SK-N-MC (cell line): Measurements from ENCODE around the gene TTC7B.

Experiments
- EZH2 ChIP-seq: fragments of 200-600 bp; sonication (generic); IDR thresholded peaks from one replicate; pipeline ENCODE4 v1.6.1; 2017; ENCODE audit warnings: antibody characterized with exemption
- POLR2AphosphoS5 ChIP-seq: IDR thresholded peaks from 2 replicates; pipeline ENCODE4 v1.6.1; 2012; ENCODE audit warnings: mild to moderate bottlenecking, low read depth, low read length, borderline replicate concordance

- no peak for TF ChIP-seq POLR2AphosphoS5
- TF ChIP-seq EZH2 = no peak
Observed at GRCh38 chr14:90780519-90780918, 35.7 kb downstream of the TTC7B start.
